Measurements from ENCODE around the gene TFCP2.
A peak's percentile ranks its signal among the peaks of the same experiment; 100 is the strongest.

Gene TFCP2

DNA sequence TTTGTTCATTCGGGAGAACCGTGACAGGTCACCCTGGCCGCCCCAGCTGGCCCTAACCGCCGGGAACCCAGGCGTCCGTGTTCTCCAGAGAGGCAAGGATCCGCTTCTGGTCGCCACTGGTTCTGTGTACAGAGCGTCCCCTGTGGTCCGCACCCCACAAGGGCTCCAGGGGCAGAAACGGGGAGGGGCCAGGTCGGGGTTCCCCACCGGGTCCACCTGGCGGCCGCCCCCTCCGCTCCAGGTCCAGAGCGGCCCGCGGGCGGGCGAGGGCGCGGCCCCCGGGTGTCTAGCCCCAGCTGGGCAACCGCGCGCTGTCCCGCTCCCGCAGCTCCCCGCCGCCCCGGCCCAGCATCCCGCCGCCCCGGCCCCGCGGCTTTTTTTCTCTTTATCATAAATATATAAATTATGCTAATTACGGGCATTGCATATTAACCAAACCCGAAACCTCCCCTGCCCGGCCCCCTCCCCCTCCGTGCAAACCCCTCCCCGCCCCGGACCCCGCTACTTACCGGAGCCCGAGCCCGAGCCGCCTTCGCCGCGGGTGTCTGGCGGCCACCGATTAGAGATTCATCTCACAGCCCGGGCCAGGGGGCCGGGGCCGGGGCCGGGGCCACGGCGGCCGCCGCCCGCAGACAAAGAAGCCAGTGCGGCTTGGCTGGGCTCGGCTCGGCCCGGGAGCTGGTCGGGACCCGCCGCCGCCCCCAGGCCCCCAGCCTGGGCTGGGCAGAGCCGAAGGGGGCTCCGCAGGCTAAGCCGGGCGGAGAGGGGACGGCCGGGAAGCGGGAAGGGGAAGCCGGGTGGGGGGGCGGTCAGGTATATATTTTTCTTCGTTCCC is 44.4 kb upstream of the TFCP2 start:
- in situ Hi-C loops (cut with MboI; ENCODE audit: low sequenced_read_pairs, unreplicated experiment) = no loop called here
- TF ChIP-seq, protein P1, sequence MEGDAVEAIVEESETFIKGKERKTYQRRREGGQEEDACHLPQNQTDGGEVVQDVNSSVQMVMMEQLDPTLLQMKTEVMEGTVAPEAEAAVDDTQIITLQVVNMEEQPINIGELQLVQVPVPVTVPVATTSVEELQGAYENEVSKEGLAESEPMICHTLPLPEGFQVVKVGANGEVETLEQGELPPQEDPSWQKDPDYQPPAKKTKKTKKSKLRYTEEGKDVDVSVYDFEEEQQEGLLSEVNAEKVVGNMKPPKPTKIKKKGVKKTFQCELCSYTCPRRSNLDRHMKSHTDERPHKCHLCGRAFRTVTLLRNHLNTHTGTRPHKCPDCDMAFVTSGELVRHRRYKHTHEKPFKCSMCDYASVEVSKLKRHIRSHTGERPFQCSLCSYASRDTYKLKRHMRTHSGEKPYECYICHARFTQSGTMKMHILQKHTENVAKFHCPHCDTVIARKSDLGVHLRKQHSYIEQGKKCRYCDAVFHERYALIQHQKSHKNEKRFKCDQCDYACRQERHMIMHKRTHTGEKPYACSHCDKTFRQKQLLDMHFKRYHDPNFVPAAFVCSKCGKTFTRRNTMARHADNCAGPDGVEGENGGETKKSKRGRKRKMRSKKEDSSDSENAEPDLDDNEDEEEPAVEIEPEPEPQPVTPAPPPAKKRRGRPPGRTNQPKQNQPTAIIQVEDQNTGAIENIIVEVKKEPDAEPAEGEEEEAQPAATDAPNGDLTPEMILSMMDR (IDR thresholded peaks at IDR 0.05; ENCODE audit: borderline replicate concordance, control extremely low read depth, extremely low read depth, insufficient read depth, missing control alignments) = peak; percentile 29
- peak; percentile 88 for DNase-seq (ENCODE audit: low spot score)

DNA sequence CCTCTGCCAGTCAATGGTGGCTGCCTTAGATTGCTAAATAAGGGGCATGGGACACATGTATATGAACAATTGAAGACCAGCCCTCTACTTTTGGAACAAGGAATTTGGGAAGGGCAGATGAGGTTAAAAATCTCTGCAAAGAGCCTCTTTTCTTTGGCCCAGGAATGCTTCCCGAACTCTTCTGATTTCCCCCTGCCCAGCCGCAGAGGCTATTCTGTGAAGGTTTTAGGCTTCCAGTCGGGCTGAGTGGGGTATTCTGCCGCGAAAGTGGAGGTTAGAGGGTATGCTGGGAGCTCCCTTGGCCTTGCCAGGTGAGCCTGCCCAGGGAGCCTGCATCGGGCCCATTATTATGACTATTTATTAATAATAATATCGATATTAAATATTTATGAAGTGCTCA is 43.7 kb upstream of the TFCP2 start:
- TF ChIP-seq, protein P1 (IDR thresholded peaks at IDR 0.05; ENCODE audit: borderline replicate concordance, control extremely low read depth, extremely low read depth, insufficient read depth, missing control alignments) = no peak
- in situ Hi-C loops (cut with MboI; ENCODE audit: low sequenced_read_pairs, unreplicated experiment) = no loop called here
- no peak for DNase-seq (ENCODE audit: low spot score)

DNA sequence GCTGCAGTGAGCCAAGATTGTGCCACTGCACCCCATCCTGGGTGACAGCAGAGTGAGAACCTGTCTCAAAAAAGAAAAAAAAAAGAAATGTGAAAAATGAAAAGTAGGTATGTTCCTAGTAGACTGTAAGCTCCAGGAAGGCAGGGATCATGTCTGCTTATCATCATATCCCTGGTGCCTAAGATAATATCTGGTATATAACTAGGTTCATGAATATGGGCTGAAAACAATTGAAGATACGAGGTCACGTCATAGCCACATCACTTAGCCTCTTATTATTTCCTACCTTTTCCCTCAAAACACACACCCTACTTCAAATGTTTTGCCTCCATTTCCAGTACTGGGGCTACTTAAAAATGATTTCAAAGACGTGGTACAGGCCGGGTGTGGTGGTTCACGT is 42.0 kb upstream of the TFCP2 start:
- in situ Hi-C loops (cut with MboI; ENCODE audit: low sequenced_read_pairs, unreplicated experiment) = no loop called here
- TF ChIP-seq, protein P1 (IDR thresholded peaks at IDR 0.05; ENCODE audit: borderline replicate concordance, control extremely low read depth, extremely low read depth, insufficient read depth, missing control alignments) = no peak
- DNase-seq (ENCODE audit: low spot score) = no peak

DNA sequence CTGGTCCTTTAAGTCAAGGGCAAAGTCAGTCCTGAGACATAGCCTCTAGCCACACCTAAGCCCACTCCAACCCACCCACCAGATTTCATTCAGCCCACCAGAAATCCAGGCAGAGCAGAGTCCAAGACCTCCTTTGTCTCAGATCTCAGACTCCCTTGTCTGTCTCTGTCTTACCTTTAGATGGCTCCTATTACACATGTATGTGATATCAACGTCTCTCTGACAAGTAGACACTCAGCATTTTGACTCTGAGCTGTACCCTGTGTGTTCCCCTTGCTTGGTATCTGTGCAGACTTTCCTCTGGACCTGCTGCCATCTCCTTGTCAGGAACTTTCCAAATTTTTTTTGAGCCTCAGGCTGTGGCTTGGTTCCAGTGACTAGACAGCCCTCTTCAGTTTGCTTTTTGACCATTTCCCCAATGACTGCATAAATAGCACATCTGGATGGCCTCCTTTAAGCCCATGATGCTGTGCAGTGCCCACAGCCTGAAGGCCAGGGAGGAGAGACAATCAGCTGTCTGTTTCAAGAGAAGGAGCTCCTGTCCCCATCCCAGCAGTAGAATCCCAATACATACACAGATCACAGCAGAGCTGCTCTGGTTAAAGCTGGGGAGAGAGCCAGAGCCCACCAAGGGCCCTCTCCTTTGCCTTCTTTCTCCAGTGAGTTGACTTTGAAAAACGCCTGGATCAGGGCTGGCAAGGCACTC is 37.9 kb upstream of the TFCP2 start:
- TF ChIP-seq, protein P1 (IDR thresholded peaks at IDR 0.05; ENCODE audit: borderline replicate concordance, control extremely low read depth, extremely low read depth, insufficient read depth, missing control alignments) = no peak
- in situ Hi-C loops (cut with MboI; ENCODE audit: low sequenced_read_pairs, unreplicated experiment) = no loop called here
- DNase-seq (ENCODE audit: low spot score) = no peak

DNA sequence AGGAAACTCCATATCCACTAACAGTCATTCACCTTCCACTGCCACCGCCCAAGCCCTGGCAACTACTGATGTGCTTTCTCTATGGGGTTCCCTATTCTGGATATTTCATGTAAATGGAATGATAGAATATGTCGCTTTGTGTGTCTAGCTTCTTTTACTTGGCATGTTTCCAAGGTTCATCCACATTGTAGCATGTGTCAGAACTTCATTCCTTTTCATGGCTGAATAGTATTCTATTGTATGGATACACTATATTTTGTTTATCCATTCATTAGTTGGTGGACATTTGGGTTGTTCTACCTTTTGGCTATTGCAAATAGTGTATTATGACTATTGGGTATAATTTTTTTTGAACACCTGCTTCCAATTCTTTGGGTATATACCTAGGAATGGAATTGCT is 36.3 kb upstream of the TFCP2 start:
- TF ChIP-seq, protein P1 (IDR thresholded peaks at IDR 0.05; ENCODE audit: borderline replicate concordance, control extremely low read depth, extremely low read depth, insufficient read depth, missing control alignments) = no peak
- no peak for DNase-seq (ENCODE audit: low spot score)
- in situ Hi-C loops (cut with MboI; ENCODE audit: low sequenced_read_pairs, unreplicated experiment) = no loop called here

DNA sequence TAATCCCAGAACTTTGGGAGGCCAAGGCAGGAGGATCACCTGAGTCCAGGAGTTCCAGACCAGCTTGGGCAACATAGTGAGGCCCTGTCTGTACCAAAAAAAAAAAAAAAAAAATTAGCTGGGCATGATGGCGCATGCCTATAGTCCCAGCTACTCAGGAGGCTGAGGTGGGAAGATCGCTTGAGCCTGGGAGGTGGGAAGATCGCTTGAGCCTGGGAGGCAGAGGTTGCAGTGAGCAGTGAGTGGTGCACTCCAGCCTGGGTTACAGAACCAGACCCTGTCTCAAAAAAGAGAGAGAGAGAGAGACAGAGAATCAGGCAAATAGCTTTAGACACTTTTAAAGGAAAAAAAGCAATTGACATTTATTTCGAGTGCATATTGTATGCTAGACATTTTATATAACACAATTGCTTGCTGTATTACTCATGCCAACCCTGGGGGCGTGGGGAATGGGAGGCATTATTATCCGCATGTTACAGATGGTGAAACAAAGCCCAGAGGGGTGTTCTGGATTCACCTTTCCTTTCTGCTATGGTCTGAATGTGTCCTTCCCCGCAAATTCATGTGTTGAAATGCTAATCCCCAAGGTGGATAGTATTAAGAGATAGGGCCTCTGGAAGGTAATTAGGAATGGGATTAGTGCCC is 35.2 kb upstream of the TFCP2 start:
- TF ChIP-seq, protein P1 (IDR thresholded peaks at IDR 0.05; ENCODE audit: borderline replicate concordance, control extremely low read depth, extremely low read depth, insufficient read depth, missing control alignments) = no peak
- no peak for DNase-seq (ENCODE audit: low spot score)
- in situ Hi-C loops (cut with MboI; ENCODE audit: low sequenced_read_pairs, unreplicated experiment) = no loop called here
